Uterus (tissue), 2 donors: ENCODE results near the gene OR51B2.

Experiments used
- CTCF ChIP-seq, 4 experiments: fragments of 200-600 bp in 2 of 4; fragments of 450-650 bp in 2 of 4; sonication (generic) in 2 of 4; IDR thresholded peaks; one replicate each; pipeline ENCODE4 v1.5.1; 2016 to 2019; ENCODE audit warnings: antibody characterized with exemption in 4 of 4, mild to moderate bottlenecking in 2 of 4, moderate library complexity in 1 of 4
- POLR2A ChIP-seq, 2 donors: fragments of 450-650 bp; IDR thresholded peaks; one replicate each; pipeline ENCODE4 v1.6.1; 2016; ENCODE audit warnings: antibody characterized with exemption in 2 of 2, mild to moderate bottlenecking in 1 of 2, moderate library complexity in 1 of 2

- no peak for TF ChIP-seq CTCF (IDR thresholded peaks at IDR 0.05)
- no peak for TF ChIP-seq POLR2A (IDR thresholded peaks at IDR 0.05)
These were observed 42.8 kb upstream of the OR51B2 start for GRCh38 chr11:5366856-5367255.
